Caco-2 (cell line): ENCODE data around the gene CAP2. TPM values are rescaled to one million over a fixed set of nuclear protein-coding genes. Genes with fewer than 3 reads are reported as not detected.

Experiments used
- BruUV-seq: library from RNA; stranded (reverse); fragments of 400-500 nt; replicated peaks from 2 replicates; lab custom pipeline; 2021; lab: Mats Ljungman, UMichigan
- CTCF ChIA-PET: fragments of 300-600 bp; sonication (Branson Sonifier 250); formaldehyde crosslinking; loops from one replicate; lab custom pipeline; 2022; ENCODE audit warnings: antibody characterized with exemption; lab: Charles Lee
- POLR2A ChIA-PET: fragments of 300-600 bp; sonication (Branson Sonifier 250); formaldehyde crosslinking; loops from one replicate; lab custom pipeline; 2022; ENCODE audit warnings: antibody characterized with exemption; lab: Charles Lee
- DNase-seq, 2 experiments: peaks; one replicate each; pipeline versions ENCODE4 v3.0.0 to v3.0.0-alpha.2; 2020 to 2022
- H3K27me3 ChIP-seq: replicated peaks from 2 replicates; pipeline ENCODE4 v1.6.0; 2011; ENCODE audit warnings: low read length; ENCODE audit not compliant: control insufficient read depth, insufficient read depth
- H3K36me3 ChIP-seq: 2 replicates; pipeline ENCODE4 v1.5.1; 2011; ENCODE audit warnings: low read length; ENCODE audit not compliant: control insufficient read depth, insufficient read depth
- H3K4me1 ChIP-seq: fragments of 250-450 bp; sonication (Bioruptor Pico); 2 replicates; pipeline ENCODE4 v1.5.1; 2020; ENCODE audit warnings: mild to moderate bottlenecking
- H3K4me3 ChIP-seq: 2 replicates; pipeline ENCODE4 v1.5.1; 2011; ENCODE audit warnings: low read depth, mild to moderate bottlenecking, control low read depth, low read length
- H3K9me3 ChIP-seq: fragments of 250-450 bp; sonication (Bioruptor Pico); 2 replicates; pipeline ENCODE4 v1.5.1; 2020; ENCODE audit warnings: mild to moderate bottlenecking, moderate library complexity
- H3K27ac Mint-ChIP-seq: one replicate; pipeline ENCODE4 v1.8.0; 2022; ENCODE audit warnings: mixed read lengths; ENCODE audit not compliant: unreplicated experiment
- H3K27me3 Mint-ChIP-seq: one replicate; pipeline ENCODE4 v1.8.0; 2022; ENCODE audit warnings: mixed read lengths; ENCODE audit not compliant: insufficient read depth, unreplicated experiment
- H3K36me3 Mint-ChIP-seq: one replicate; pipeline ENCODE4 v1.8.0; 2022; ENCODE audit warnings: mild to moderate bottlenecking, mixed read lengths; ENCODE audit not compliant: insufficient read depth, unreplicated experiment
- H3K4me1 Mint-ChIP-seq: one replicate; pipeline ENCODE4 v1.8.0; 2022; ENCODE audit warnings: low read depth, mixed read lengths; ENCODE audit not compliant: unreplicated experiment
- H3K4me3 Mint-ChIP-seq: one replicate; pipeline ENCODE4 v1.8.0; 2022; ENCODE audit warnings: mild to moderate bottlenecking, moderate library complexity, mixed read lengths; ENCODE audit not compliant: unreplicated experiment
- H3K9me3 Mint-ChIP-seq: one replicate; pipeline ENCODE4 v1.8.0; 2022; ENCODE audit warnings: mixed read lengths; ENCODE audit not compliant: unreplicated experiment
- CTCF ChIP-seq, 2 experiments: fragments of 200-600 bp in 1 of 2; IDR thresholded peaks; 1 replicate in 1 of 2; 2 replicates in 1 of 2; pipeline versions ENCODE4 v1.5.1 to v1.8.0; 2011 to 2022; ENCODE audit warnings: antibody characterized with exemption in 1 of 2, control low read depth in 1 of 2, inconsistent platforms in 1 of 2, low read depth in 1 of 2, low read length in 1 of 2, mild to moderate bottlenecking in 1 of 2, moderate library complexity in 1 of 2; ENCODE audit not compliant: insufficient read depth in 1 of 2, severe bottlenecking in 1 of 2, unreplicated experiment in 1 of 2
- intact Hi-C: fragments of 100-400 bp; cut with micrococcal nuclease; formaldehyde crosslinking; loops from one replicate; pipeline ENCODE4 v1.10.0; 2022; ENCODE audit not compliant: unreplicated experiment
- total RNA-seq: library from RNA; stranded (reverse); gene quantifications from 2 replicates; pipeline ENCODE4 v1.2.3, GENCODE V29; 2022

The CAP2 gene
- total RNA-seq, 1 experiment from 2014 or later = 8.9 TPM

DNA sequence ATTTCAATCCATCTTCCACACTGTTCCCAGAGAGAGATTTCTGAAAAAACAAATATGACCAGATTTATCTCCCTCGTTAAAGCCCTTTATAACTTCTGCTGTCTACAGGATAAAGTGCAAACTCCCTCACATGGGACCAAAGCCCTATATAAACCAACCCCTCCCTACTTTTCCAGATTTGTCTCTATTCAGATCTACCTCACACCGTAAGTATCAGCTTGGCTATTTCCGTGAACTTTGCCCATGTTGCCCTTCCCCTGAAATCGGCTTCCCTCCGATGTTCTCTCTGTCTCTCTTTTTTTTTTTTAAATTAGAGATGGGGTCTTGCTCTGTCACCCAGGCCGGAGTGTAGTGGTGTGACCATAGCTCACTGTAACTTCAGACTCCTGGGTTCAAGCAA is 194.6 kb downstream of the CAP2 start:
- BruUV-seq = no TSS peak
- POLR2A ChIA-PET = no interaction called here
- no peaks in the 10 kb centered on the region for H3K9me3 ChIP-seq
- no peak overlapping the region for H3K4me3 ChIP-seq
- DNase-seq = no peak
- no peaks in the 10 kb centered on the region for H3K9me3 Mint-ChIP-seq
- H3K4me3 Mint-ChIP-seq = no peak overlapping the region
- intact Hi-C loops = loop anchor here (10.0 kb wide), 2 partner anchors 113 to 537 kb away; partner anchors contain the start of gene NHLRC1
- H3K36me3 Mint-ChIP-seq = peaks cover 5% of the 10 kb centered on the region
- no peaks in the 10 kb centered on the region for H3K27me3 Mint-ChIP-seq
- CTCF ChIA-PET = interaction anchor here (0.9 kb wide), 1 partner anchor 13 kb away, joined by 3 read pairs; the partner anchor contains the start of gene FAM8A1
- peaks cover 12% of the 10 kb centered on the region for H3K4me1 Mint-ChIP-seq
- H3K36me3 ChIP-seq = no peaks in the 10 kb centered on the region
- no peaks in the 10 kb centered on the region for H3K27me3 ChIP-seq
- H3K27ac Mint-ChIP-seq = no peak overlapping the region
- H3K4me1 ChIP-seq = no peaks in the 10 kb centered on the region
- no peak for TF ChIP-seq CTCF (IDR thresholded peaks at IDR 0.05; ENCODE audit: insufficient read depth in 1 of 2, low read depth in 1 of 2, low read length in 1 of 2, severe bottlenecking in 1 of 2, unreplicated experiment in 1 of 2)

DNA sequence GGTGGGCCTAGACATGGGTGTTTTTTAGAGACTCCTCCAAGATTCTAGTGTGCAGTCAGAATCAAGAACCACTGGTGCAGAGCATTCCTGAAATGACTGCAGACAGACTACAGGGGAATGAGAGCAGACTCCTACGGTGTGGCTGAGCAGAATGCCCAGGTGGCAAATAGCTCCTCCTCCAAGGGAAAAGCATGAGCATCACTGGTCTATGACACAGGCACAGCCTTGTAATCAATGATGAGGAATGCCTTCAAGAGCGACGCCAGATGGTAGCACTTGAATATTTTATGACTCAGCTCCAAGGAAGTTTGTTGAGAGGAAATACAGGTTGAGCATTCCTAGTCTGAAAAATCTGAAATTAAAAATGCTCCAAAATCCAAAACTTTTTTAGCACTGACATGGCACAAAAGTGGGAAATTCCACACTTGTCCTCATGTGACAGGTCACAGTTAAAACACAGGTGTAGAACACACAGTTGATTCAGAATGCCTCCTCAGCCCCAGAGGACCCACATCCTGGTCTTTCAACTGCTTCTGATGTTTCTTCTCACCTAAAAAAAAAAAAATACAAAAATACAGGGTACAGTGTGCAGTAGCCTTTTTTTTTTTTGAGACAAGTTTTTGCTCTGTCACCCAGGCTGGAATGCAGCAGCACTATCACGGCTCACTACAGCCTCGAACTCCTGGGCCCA is 196.2 kb downstream of the CAP2 start:
- Histone ChIP-seq H3K27me3 (no peaks in the 10 kb centered on the region), H3K4me3 (no peak overlapping the region), H3K4me1 (no peaks in the 10 kb centered on the region), H3K36me3 (no peaks in the 10 kb centered on the region), H3K9me3 (no peaks in the 10 kb centered on the region)
- H3K4me1 Mint-ChIP-seq = peaks cover 12% of the 10 kb centered on the region
- no peak for TF ChIP-seq CTCF (IDR thresholded peaks at IDR 0.05; ENCODE audit: insufficient read depth in 1 of 2, low read depth in 1 of 2, low read length in 1 of 2, severe bottlenecking in 1 of 2, unreplicated experiment in 1 of 2)
- intact Hi-C loops = loop anchor here (10.0 kb wide), 2 partner anchors 115 to 535 kb away; partner anchors contain the start of gene NHLRC1
- no TSS peak for BruUV-seq
- DNase-seq = no peak
- POLR2A ChIA-PET = no interaction called here
- no peaks in the 10 kb centered on the region for H3K27me3 Mint-ChIP-seq
- peaks cover 5% of the 10 kb centered on the region for H3K36me3 Mint-ChIP-seq
- H3K4me3 Mint-ChIP-seq = no peak overlapping the region
- no peaks in the 10 kb centered on the region for H3K9me3 Mint-ChIP-seq
- CTCF ChIA-PET = interaction anchor here (0.5 to 0.7 kb wide), 2 partner anchors 9 to 11 kb away, joined by 3 read pairs; no protein-coding TSS in a partner anchor
- H3K27ac Mint-ChIP-seq = no peak overlapping the region

DNA sequence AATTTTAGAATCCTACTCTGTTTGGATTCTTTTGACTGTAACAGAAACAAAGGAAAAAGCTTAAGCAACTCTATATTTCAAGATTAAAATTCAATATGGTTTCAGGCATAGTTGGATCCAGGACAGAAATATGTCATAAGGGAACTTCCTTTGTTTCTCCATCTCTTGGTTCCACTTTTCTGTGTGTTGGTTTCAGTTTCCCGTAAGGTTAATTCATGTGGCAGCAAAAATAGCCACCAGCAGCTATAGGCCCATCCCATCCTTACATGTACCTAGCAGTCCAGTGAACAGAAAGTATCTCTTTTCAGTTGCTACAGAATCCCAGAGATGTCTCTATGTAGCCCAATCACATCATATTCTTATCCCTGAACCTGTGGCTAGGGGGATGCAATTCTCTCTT is 197.9 kb downstream of the CAP2 start:
- H3K36me3 Mint-ChIP-seq = peaks cover 5% of the 10 kb centered on the region
- H3K27me3 ChIP-seq = no peaks in the 10 kb centered on the region
- DNase-seq = no peak
- TF ChIP-seq CTCF (IDR thresholded peaks at IDR 0.05; ENCODE audit: insufficient read depth in 1 of 2, low read depth in 1 of 2, low read length in 1 of 2, severe bottlenecking in 1 of 2, unreplicated experiment in 1 of 2) = no peak
- no peaks in the 10 kb centered on the region for H3K9me3 Mint-ChIP-seq
- H3K9me3 ChIP-seq = no peaks in the 10 kb centered on the region
- no peaks in the 10 kb centered on the region for H3K36me3 ChIP-seq
- H3K27me3 Mint-ChIP-seq = no peaks in the 10 kb centered on the region
- intact Hi-C loops = no loop called here
- POLR2A ChIA-PET = no interaction called here
- CTCF ChIA-PET = no interaction called here
- no peaks in the 10 kb centered on the region for H3K4me1 ChIP-seq
- peaks cover 12% of the 10 kb centered on the region for H3K4me1 Mint-ChIP-seq
- no peak overlapping the region for H3K4me3 ChIP-seq
- no peak overlapping the region for H3K27ac Mint-ChIP-seq
- H3K4me3 Mint-ChIP-seq = no peak overlapping the region
- no TSS peak for BruUV-seq
